Left renal cortex interstitium (tissue), 4 donors: ENCODE data around the gene ALS2. TPM values are rescaled to one million over a fixed set of nuclear protein-coding genes. Genes with fewer than 3 reads are reported as not detected.
"Not testable (repeated sequence)": the region's sequence is repeated elsewhere in the genome, so short reads cannot be mapped to it uniquely, and the experiment has no call there.

Source experiments
- DNase-seq, 4 donors: peaks; one replicate each; pipeline ENCODE4 v3.0.0-alpha.2; 2013; ENCODE audit warnings: low read depth in 4 of 4, low spot score in 2 of 4, missing footprints in 1 of 4
- polyA plus RNA-seq, 4 donors: library from polyadenylated mRNA; unstranded; fragments of 120-200 nt; gene quantifications; one replicate each; pipeline ENCODE4 v1.2.1, GENCODE V29; 2013; ENCODE audit not compliant: insufficient read length in 4 of 4

ALS2 gene
- polyA plus RNA-seq, 4 donors = 21.5 to 28.7 (median 27.9) TPM

DNA sequence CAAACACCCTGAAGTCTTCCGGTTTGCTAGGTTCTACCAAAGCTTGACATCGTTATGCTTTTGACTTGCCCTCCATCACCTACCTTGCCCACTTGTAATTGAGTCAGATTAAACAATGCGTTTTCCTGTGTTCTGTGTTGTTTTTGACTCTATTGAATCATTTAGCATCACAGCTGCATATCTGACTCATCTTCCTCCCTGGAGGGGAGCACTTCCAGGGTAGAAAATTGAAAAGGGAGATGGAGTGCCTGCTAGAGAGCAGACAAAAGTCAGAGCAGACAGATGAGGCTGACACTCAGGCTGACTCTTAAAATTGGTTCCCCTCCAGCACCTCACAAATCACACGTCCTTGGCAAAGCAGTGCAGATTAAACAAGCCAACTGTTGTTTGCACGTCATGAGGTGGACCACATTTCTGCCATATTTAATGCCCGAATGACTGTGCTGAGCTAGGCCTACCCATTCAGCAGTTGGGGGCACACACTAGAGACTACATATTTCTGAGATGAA, 84.5 kb downstream of the ALS2 start:
- DNase-seq = no peak

DNA sequence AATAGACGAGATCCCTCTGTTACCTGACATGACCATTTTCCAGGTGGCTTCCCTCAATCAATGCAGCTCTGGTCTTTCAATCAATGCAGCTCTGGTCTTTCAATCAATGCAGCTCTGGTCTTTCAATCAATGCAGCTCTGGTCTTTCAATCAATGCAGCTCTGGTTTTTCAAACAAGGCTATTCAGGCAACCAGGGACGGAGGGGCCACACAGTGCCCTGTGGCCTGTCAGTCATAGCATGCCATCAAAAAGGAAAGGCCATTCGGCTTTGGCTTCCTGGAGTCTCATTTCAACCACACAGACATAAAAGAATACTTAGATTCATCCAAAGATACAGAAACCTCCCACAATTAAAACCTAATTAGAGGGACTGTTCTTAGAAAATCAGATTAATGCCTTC, 95.6 kb downstream of the ALS2 start:
- DNase-seq = no peak

DNA sequence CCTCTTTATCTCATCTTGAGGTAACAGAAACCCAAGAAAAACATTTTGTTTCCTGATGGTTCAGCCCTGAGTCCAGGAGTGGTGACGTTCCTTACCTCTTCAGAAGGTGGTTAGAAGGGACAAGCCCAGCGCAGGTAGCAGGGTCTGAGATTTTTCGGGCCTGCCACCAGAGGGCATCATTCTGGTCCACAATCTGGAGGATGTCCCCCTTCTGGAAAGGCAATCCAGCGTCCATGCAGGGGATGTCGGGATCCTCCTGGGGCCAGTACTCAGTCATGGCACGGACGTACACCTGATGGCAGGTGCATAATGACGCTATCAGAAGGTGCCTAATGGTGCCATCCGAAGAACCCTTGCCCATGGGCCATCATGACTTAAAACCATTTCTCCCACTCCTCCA, 100.0 kb downstream of the ALS2 start:
- DNase-seq = no peak

DNA sequence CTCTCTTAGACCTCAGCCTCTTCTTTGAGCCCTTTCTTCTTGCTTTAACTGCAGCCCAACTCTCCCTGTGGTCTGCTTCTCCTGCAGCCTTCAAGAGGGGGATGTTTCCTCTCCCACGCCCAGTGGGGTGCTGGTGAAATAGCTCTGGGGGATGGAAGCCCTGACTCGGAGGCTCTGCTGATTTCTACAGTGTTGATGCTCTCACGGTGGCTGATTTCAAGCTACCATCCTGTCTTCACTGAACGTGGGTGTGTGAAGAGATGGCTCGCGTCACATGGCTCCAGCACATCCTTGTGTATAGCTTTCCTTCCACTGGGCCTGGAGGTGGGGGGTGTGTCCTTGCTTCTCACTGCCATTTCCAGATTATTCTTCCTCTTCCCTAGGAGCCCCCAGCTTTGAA, 102.3 kb downstream of the ALS2 start:
- no peak for DNase-seq

DNA sequence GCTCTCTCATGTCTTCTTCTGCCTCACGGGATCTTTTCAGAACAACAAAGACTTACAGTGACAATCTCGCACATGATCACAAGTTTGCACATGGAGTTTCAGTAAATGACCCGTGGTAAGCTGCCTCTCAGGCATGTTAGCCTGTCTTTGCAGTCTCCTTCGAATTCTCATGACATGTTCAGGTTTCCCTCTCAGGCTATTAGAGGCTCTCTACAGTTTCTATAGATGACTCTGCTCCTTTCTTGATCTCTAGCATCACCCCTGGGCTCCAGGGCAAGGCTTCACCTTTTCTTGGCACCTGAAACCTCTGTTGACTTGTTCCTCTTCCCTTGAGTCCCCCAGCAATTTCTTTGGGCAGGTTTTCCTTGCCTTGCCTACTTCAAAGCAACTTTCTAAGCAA, 105.3 kb downstream of the ALS2 start:
- DNase-seq = no peak

DNA sequence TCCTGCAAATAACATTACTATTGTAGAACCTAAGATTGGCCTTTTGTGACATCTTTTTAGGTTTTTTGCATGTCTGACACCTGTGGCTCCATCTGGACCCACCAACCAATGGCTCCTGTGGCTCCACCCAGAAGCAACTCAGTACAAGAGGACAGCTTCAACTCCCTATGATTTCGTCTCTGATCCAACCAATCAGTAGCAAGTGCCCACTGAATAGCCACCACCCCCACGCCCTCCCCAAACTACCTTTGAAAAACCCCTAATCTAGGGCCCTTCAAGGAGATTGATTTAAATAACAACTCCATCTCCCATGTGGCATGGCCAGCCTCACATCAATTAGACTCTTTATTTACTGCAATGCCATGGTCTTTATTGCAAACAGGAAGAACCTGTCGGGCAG, 105.9 kb downstream of the ALS2 start:
- no peak for DNase-seq

DNA sequence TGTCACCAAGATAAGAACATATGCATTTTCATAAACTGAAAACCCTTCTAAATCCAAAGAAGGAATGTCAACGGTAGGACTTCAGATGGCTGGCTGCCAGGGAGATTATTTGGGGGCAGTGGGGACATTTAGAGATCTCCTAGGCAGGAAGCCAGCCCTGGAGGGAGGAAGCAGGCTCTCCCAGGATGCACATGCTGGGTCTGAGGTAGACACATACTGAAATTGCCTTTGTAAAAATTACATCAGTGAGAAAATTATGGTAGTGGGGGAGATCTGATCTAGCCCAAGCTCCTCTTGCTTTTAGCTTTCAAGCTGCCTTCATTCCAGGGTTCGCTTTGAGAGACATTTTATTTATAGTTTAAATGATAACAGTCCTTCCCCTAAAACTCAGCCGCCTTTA, 106.4 kb downstream of the ALS2 start:
- no peak for DNase-seq

DNA sequence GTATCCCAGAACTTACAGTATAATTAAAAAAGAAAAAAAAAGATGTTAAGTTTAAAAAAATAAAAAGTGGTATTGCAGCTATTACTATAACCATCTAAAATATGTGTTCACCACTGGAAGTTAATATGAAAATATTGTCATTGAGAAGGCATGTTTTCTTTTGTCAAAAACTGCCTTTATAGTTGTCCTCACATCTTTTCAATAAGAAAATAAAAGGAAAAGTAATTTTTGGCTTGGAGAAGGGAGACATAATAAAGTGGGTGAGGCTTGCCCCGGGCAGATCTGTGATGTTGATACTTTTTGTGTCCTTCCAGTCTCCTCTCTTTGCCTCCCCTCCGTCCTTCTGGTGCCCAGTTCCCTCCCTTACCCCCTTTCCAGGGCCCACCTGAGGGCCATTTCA, 107.2 kb downstream of the ALS2 start:
- DNase-seq = no peak

DNA sequence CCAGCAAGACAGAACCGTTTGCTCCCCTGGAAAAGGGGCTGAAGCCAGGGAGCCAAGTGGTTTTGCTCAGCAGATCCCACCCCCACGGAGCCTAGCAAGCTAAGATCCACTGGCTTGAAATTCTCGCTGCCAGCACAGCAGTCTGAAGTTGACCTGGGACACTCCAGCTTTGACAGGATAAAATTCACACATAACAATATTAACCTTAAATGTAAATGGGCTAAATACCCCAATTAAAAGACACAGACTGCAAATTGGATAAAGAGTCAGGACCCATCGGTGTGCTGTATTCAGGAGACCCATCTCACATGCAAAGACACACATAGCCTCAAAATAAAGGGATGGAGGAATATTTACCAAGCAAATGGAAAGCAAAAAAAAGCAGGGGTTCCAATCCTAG, 109.5 kb downstream of the ALS2 start:
- DNase-seq = not testable (repeated sequence)

DNA sequence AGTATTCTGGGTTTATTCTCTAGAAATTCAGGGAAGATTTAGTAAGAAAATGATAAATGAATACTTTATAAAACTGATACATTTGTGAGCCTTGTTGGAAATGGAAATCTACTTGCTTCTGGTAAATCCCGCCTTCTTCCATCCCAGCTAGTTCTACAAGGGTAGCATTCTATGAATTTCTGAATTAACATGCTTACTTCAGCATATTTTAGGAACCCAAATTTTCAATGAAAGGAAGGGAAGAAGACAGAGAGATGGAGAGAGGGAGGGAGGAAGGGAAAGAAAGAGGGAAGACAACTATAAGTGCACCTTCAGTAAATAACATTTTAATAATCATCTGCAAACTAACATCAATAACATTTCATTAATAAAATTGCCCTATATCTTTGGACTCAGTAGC, 110.9 kb downstream of the ALS2 start:
- no peak for DNase-seq

DNA sequence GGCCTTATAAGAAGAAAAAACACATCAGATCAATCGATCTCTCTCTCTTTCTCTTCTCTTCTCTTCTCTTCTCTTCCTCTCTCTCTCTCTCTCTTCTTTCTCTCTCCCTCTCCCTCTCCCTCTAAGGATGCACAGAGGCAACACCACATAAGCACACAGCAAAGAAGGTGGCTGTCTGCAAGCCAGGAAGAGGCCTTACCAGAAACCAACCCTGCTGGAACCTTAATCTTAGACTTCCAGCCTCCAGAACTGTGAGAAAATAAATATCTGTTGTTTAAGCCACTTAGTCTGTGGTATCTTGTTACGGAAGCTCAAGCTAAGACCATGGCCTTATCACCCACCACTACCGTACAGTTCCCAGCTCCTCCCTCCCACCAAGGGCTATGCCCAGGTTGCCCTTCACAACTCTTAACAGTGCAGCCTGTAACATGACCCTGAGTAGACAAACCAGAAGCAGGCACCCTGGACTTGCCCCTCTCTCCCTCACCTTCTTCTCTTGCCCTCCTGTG, 112.3 kb downstream of the ALS2 start:
- DNase-seq = no peak

DNA sequence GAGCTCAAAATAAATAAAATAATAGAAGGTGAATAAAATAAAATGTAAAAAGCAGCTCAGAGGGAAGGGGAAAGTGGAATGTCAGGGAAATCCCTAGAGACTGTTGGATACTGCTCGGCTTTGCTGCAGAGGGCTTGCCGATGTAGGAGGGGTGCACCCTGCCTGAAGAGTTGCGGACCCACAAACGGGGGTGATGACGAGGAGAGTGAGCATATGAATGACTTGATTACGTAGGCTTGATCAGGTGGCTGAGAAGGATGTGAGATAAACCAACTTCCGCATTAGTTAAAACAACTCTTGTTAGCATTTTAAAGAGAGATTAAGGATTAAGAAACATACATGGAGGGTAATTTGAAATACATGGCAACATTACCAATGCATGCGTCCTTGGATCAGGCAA, 116.4 kb downstream of the ALS2 start:
- DNase-seq = no peak

DNA sequence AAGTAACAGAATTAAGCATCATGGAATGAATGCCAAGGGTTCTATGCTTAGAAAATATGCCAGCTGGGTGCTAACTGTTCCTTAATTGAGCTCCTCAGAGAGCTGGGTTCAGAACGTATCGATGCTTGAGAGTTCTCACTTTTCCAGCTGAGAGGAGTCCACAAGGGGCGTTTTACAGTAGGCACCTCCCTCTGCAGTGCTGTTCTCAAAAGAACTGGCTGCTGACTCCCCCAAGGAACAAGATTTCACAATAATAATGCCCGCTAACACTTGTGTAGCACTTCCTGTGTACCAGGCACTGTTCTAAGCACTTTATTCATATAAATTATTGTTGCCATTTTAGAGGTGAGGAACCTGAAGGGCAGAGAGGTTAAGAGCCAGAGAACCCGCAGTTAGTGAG, 119.4 kb downstream of the ALS2 start:
- no peak for DNase-seq

DNA sequence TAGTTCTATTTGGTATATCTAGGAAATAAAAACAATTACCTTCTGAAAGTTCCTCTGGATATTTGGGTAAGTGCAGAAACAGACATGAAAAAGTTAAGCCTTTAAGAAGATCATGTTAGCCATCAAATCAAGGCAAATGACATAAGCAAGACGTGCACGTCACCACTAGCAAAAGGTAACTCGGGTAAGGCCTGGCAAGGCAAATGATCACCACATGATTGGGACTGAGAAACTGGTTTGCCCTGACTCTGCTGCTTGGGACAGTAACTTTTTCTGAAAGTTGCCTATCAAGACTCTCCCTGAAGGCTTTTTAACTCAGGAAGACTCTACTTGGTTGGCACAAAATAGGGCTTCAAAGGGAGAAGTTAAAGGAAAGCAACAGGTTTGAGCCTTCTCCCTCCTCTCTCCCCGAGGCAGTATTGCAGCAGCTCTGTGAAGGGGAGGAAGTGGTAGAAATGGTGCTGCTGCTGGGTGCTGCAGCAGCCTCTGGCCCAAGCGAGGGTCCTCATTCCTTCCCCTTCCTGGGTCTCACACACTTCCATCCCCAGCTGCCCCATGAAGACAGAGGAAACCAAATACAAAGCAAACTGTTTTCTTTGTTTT, 120.3 kb downstream of the ALS2 start:
- no peak for DNase-seq

DNA sequence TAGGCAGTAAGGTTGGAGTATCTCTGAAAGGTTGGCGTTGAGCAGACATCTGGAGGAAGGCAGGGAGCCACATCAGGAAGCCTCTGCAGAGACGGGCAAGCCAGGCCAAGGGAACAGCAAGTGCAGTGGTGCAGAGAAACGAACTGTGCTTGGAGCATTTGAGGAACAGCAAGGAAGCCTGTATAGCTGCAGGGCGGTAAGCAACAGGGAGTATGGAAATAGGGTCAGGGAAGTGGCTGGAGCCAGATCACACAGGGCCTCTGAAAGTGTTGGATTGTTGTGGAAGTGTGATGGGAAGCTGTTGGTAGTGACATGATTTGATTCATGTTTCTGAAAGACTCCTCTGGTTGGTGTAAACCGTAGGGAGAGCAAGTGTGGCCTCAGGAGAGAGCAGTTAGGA, 124.0 kb downstream of the ALS2 start:
- no peak for DNase-seq

DNA sequence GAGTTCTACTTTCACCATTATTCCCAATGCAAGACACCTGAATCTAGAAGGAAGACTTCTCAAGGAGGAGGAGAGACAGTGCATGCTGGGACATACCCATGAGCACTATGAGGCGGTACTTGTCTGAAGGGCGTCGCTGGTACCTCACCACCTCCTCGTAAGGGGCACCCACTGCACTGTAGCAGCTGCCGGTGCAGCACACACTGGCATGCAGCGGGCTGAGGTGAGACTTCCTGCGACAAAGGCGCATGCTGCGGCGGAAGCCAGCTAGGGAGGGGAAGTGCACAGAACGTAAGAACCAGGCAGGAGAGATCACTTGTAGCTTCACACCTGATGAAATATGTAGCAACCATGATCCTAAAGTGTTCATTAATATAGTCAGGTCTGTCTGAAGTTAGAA, 124.6 kb downstream of the ALS2 start:
- DNase-seq = no peak

DNA sequence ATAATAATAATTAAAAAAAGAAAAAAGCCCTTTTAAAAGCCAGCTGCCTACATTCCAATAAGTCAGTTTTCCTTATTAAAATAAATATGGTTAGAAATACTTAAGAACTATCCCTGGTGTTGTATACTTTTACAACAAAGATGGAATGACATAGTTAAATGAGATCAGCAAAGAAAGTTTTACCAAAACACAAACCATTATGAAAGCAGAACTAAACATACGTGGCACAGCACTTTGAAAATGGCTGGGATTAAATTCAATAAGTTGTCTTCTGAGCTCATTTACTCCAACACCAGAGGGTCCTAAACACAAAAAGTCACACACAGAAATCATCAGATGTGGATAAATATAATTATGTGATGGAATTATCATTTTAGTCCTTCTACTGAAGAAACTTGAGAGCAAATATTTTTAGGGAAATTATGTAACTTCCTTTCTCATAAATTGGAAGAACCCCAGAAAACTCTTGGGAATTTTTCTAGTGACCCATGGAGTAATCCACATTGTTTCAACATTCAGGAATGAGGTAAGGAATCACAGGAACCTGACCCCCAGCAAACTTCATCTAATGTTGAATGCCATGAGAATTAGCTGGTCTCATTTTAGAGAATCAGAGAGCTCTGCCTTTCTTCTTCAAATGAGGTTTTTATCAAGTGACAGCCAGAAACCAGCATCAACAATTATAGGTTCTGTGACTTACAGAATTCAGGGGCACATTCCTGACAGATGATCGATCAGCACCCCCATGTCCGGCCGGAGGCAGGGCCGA, 125.9 kb downstream of the ALS2 start:
- DNase-seq = no peak

DNA sequence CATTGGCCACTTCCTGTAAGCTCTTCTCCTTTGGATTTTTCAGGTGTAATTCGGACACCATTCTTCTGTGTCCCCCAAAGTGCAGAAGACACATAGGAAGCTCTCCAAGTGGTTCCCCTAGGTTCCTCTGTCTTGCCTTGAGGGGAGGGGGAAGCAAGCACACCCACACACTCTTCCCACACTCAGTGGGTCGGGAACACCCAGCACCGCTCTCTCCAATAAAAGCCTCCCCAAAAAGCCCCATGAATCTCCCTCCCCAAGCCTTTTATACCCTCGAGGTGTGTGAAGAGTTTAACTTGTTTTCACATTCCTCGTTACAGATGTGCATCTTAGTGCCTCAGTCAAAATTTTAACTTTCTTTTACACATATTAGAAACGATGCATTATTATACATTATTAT, 127.5 kb downstream of the ALS2 start:
- no peak for DNase-seq
